Measurements from ENCODE around the gene CFHR2.

CFHR2 gene

GRCh38 chr1:196951711-196952394 is 8.3 kb downstream of the CFHR2 start:
- TF ChIP-seq CTCF (conservative IDR thresholded peaks at IDR 0.05; ENCODE audit: low read depth, low read length), result no peak
- no peak overlapping the region for H3K4me3 ChIP-seq (ENCODE audit: low read length)
- no peak for DNase-seq (ENCODE audit: low read depth)

- H3K4me3 ChIP-seq (ENCODE audit: low read length), result no peak overlapping the region
- no peak for TF ChIP-seq CTCF (conservative IDR thresholded peaks at IDR 0.05; ENCODE audit: low read depth, low read length)
- no peak for DNase-seq (ENCODE audit: low read depth)
Measured at GRCh38 chr1:196954778-196955177, 11.2 kb downstream of the CFHR2 start.

GRCh38 chr1:196955926-196956325 is 12.4 kb downstream of the CFHR2 start:
- no peak for TF ChIP-seq CTCF (conservative IDR thresholded peaks at IDR 0.05; ENCODE audit: low read depth, low read length)
- no peak for DNase-seq (ENCODE audit: low read depth)
- H3K4me3 ChIP-seq (ENCODE audit: low read length), result no peak overlapping the region

- no peak for DNase-seq (ENCODE audit: low read depth)
- no peak overlapping the region for H3K4me3 ChIP-seq (ENCODE audit: low read length)
- no peak for TF ChIP-seq CTCF (conservative IDR thresholded peaks at IDR 0.05; ENCODE audit: low read depth, low read length)
Measured at GRCh38 chr1:196960854-196961253, 17.3 kb downstream of the CFHR2 start.

GRCh38 chr1:196970182-196970581 is 26.6 kb downstream of the CFHR2 start:
- DNase-seq (ENCODE audit: low read depth), result no peak
- no peak for TF ChIP-seq CTCF (conservative IDR thresholded peaks at IDR 0.05; ENCODE audit: low read depth, low read length)
- no peak overlapping the region for H3K4me3 ChIP-seq (ENCODE audit: low read length)

GRCh38 chr1:196976278-196976677 is 32.7 kb downstream of the CFHR2 start:
- no peak overlapping the region for H3K4me3 ChIP-seq (ENCODE audit: low read length)
- no peak for DNase-seq (ENCODE audit: low read depth)
- TF ChIP-seq CTCF (conservative IDR thresholded peaks at IDR 0.05; ENCODE audit: low read depth, low read length), result no peak

- DNase-seq (ENCODE audit: low read depth), result no peak
- TF ChIP-seq CTCF (conservative IDR thresholded peaks at IDR 0.05; ENCODE audit: low read depth, low read length), result no peak
- H3K4me3 ChIP-seq (ENCODE audit: low read length), result no peak within 1 kb of the TSS
Measured at GRCh38 chr1:196977278-196977677, 33.7 kb downstream of the CFHR2 start, which contains the start of gene CFHR5. Gene CFHR5 (plus strand): TSS chr1:196977556. CDS start chr1:196977665, 109 bp downstream.
